ENCODE data around the gene ALOX12B. TPM values are rescaled to one million over a fixed set of nuclear protein-coding genes. Genes with fewer than 3 reads are reported as not detected.

ALOX12B gene
- total and polyA plus RNA-seq, 2 experiments from 2014 or later, result 0.16 to 1.4 TPM

GRCh38 chr17:8103549-8103948 lies 16.0 kb upstream of the ALOX12B start:
- Histone ChIP-seq H4K20me1 (replicated peaks; ENCODE audit: insufficient read depth) (no peaks in the 10 kb centered on the region), H3K4me2 (no peak overlapping the region), H3K27me3 (ENCODE audit: insufficient read depth) (peaks cover 12% of the 10 kb centered on the region), H3K4me3 (no peak overlapping the region), H2AFZ (no peak overlapping the region), H3K27ac (ENCODE audit: low read depth) (no peak overlapping the region), H3K36me3 (ENCODE audit: insufficient read depth) (no peaks in the 10 kb centered on the region), H3F3A (replicated peaks; ENCODE audit: low read depth) (no peaks in the 10 kb centered on the region), H3K9me2 (ENCODE audit: insufficient read depth) (no peaks in the 10 kb centered on the region; the same call in 1 of the 2 replicates), H3K4me1 (ENCODE audit: insufficient read depth) (no peaks in the 10 kb centered on the region), H3K79me2 (replicated peaks; ENCODE audit: insufficient read depth) (no peaks in the 10 kb centered on the region)
- TF ChIP-seq ZNF114 (CRISPR knock-in tag; IDR thresholded peaks at IDR 0.05) (no peak), STAT1 (IDR thresholded peaks at IDR 0.05; ENCODE audit: unreplicated experiment) (no peak), ETS1 (IDR thresholded peaks at IDR 0.05) (no peak), POLR2AphosphoS5 (IDR thresholded peaks at IDR 0.05; ENCODE audit: low read depth) (no peak), NANOG (IDR thresholded peaks at IDR 0.05; ENCODE audit: borderline replicate concordance) (no peak), EZH2phosphoT487 (IDR thresholded peaks at IDR 0.05; ENCODE audit: unreplicated experiment) (no peak), EZH2 (IDR thresholded peaks at IDR 0.05; ENCODE audit: low read depth, unreplicated experiment) (no peak), CTCF (conservative IDR thresholded peaks at IDR 0.05; ENCODE audit: low read depth in 2 of 2) (no peak), CREB1 (CRISPR knock-in tag; IDR thresholded peaks at IDR 0.05; ENCODE audit: low read depth) (no peak), ZNF462 (CRISPR knock-in tag; IDR thresholded peaks at IDR 0.05) (no peak), JUNB (IDR thresholded peaks at IDR 0.05; ENCODE audit: unreplicated experiment) (no peak), ZNF331 (CRISPR knock-in tag; IDR thresholded peaks at IDR 0.05; ENCODE audit: low read depth) (no peak)
- ATAC-seq (no peak), DNase-seq (ENCODE audit: low spot score) (no peak)
- H3K27me3 Mint-ChIP-seq (ENCODE audit: insufficient read depth, low read depth, poor library complexity), result peaks cover 14% of the 10 kb centered on the region
- no peaks in the 10 kb centered on the region for H3K9me3 Mint-ChIP-seq
- no peak overlapping the region for H3K4me3 Mint-ChIP-seq
- no peak overlapping the region for H3K27ac Mint-ChIP-seq
- H3K36me3 Mint-ChIP-seq (ENCODE audit: low read depth), result no peaks in the 10 kb centered on the region
- H3K4me1 Mint-ChIP-seq, result peaks cover 9% of the 10 kb centered on the region

Data from GM23338 (cell line).